HCT116 (cell line): ENCODE data around the gene NTMT2. TPM values are rescaled to one million over a fixed set of nuclear protein-coding genes. Genes with fewer than 3 reads are reported as not detected.

Experiments used
- ATAC-seq: fragments of 200-7000 bp; cut with Tn5 transposase; 2 replicates; pipeline ENCODE4 v1.9.1; 2020; ENCODE audit warnings: mild to moderate bottlenecking, moderate library complexity
- BruUV-seq: library from RNA; stranded (reverse); fragments of 400-500 nt; replicated peaks from 2 replicates; lab custom pipeline; 2021; lab: Mats Ljungman, UMichigan
- CTCF ChIA-PET: fragments of 300-600 bp; sonication (Branson Sonifier 250); formaldehyde crosslinking; loops from one replicate; lab custom pipeline; 2021; ENCODE audit warnings: antibody characterized with exemption; lab: Charles Lee
- POLR2A ChIA-PET: fragments of 300-600, 350-600 bp; sonication (Branson Sonifier 250); formaldehyde crosslinking; loops from one replicate; lab custom pipeline; 2021; ENCODE audit warnings: antibody characterized with exemption; lab: Charles Lee
- RAD21 ChIA-PET, 2 experiments: fragments of 300-600 bp; sonication (Branson Sonifier 250); formaldehyde crosslinking; loops; one replicate each; lab custom pipeline; 2023; ENCODE audit warnings: low total read pairs in 2 of 2; ENCODE audit not compliant: uncharacterized antibody in 2 of 2, unreplicated experiment in 2 of 2, low non-redundant PET in 1 of 2; lab: Charles Lee
- DNase-seq: peaks from one replicate; pipeline ENCODE4 v3.0.0-alpha.2; 2010; ENCODE audit warnings: low read depth, low spot score
- H2AFZ ChIP-seq: fragments of 200-600 bp; shearing (Covaris generic), sonication (generic); 2 replicates; pipeline ENCODE4 v1.6.1; 2017; ENCODE audit warnings: low read depth, mixed run types, mixed read lengths, antibody characterized with exemption, low read length; ENCODE audit not compliant: poor library complexity, severe bottlenecking
- H3K27ac ChIP-seq: 2 replicates; pipeline ENCODE4 v1.5.1; 2012; ENCODE audit warnings: low read depth, low read length
- H3K27me3 ChIP-seq: fragments of 200-600 bp; sonication (generic); 2 replicates; pipeline ENCODE4 v1.6.1; 2016; ENCODE audit warnings: mixed run types, low read length, mixed read lengths; ENCODE audit not compliant: insufficient read depth
- H3K36me3 ChIP-seq, 2 experiments: fragments of 200-500 bp in 1 of 2; fragments of 200-600 bp in 1 of 2; sonication (Bioruptor generic) in 1 of 2; sonication (generic) in 1 of 2; 2 replicates each; pipeline versions ENCODE4 v1.5.1 to v1.6.1; 2014 to 2016; ENCODE audit warnings: low read length in 2 of 2, inconsistent platforms in 1 of 2, mixed read lengths in 1 of 2, mixed run types in 1 of 2; ENCODE audit not compliant: insufficient read depth in 2 of 2, control insufficient read depth in 1 of 2
- H3K4me1 ChIP-seq, 2 experiments: fragments of 200-600 bp in 1 of 2; sonication (generic) in 1 of 2; 2 replicates each; pipeline versions ENCODE4 v1.5.1 to v1.6.1; 2012 to 2017; ENCODE audit warnings: low read length in 2 of 2, inconsistent platforms in 1 of 2, mild to moderate bottlenecking in 1 of 2, mixed read lengths in 1 of 2, mixed run types in 1 of 2, moderate library complexity in 1 of 2; ENCODE audit not compliant: insufficient read depth in 2 of 2, control insufficient read depth in 1 of 2
- H3K4me2 ChIP-seq: fragments of 200-600 bp; sonication (generic); 2 replicates; pipeline ENCODE4 v1.6.1; 2017; ENCODE audit warnings: mixed run types, low read length, mixed read lengths
- H3K4me3 ChIP-seq, 2 experiments: fragments of 200-600 bp in 1 of 2; sonication (generic) in 1 of 2; replicated peaks in 1 of 2; 2 replicates each; pipeline ENCODE4 v1.5.1; 2011 to 2016; ENCODE audit warnings: low read length in 2 of 2, control low read depth in 1 of 2, low read depth in 1 of 2, mild to moderate bottlenecking in 1 of 2, mixed read lengths in 1 of 2, mixed run types in 1 of 2
- H3K79me2 ChIP-seq: fragments of 200-600 bp; sonication (generic); 2 replicates; pipeline ENCODE4 v1.6.1; 2017; ENCODE audit warnings: mild to moderate bottlenecking, mixed run types, low read length, moderate library complexity, mixed read lengths; ENCODE audit not compliant: insufficient read depth
- H3K9ac ChIP-seq: fragments of 200-600 bp; sonication (generic); 2 replicates; pipeline ENCODE4 v1.6.1; 2016; ENCODE audit warnings: low read length, mixed read lengths
- H3K9me2 ChIP-seq: fragments of 200-600 bp; sonication (generic), shearing (Covaris generic); 2 replicates; pipeline ENCODE4 v1.6.1; 2017; ENCODE audit warnings: mixed run types, mild to moderate bottlenecking, moderate library complexity; ENCODE audit not compliant: insufficient read depth
- H3K9me3 ChIP-seq, 2 experiments: fragments of 200-500 bp in 1 of 2; fragments of 200-600 bp in 1 of 2; sonication (Bioruptor generic) in 1 of 2; sonication (generic) in 1 of 2; 2 replicates each; pipeline ENCODE4 v1.6.1; 2014 to 2017; ENCODE audit warnings: low read length in 2 of 2, mixed read lengths in 2 of 2, inconsistent platforms in 1 of 2, low read depth in 1 of 2, mild to moderate bottlenecking in 1 of 2, mixed run types in 1 of 2, moderate library complexity in 1 of 2; ENCODE audit not compliant: control insufficient read depth in 1 of 2, insufficient read depth in 1 of 2
- H4K20me1 ChIP-seq: fragments of 200-600 bp; sonication (generic), shearing (Covaris generic); 2 replicates; pipeline ENCODE4 v1.6.1; 2017; ENCODE audit warnings: mixed run types, mild to moderate bottlenecking, moderate library complexity; ENCODE audit not compliant: insufficient read depth
- CBX3 ChIP-seq: IDR thresholded peaks from 2 replicates; pipeline ENCODE4 v1.6.1; 2012; ENCODE audit warnings: low read depth
- CEBPB ChIP-seq: IDR thresholded peaks from 2 replicates; pipeline ENCODE4 v1.6.1; 2012; ENCODE audit warnings: low read depth
- EGR1 ChIP-seq: IDR thresholded peaks from 2 replicates; pipeline ENCODE4 v1.6.1; 2012; ENCODE audit warnings: low read depth
- ELF1 ChIP-seq: IDR thresholded peaks from 2 replicates; pipeline ENCODE4 v1.6.1; 2012; ENCODE audit warnings: low read depth, borderline replicate concordance
- EZH2 ChIP-seq: fragments of 200-600 bp; sonication (generic); IDR thresholded peaks from 2 replicates; pipeline ENCODE4 v1.6.1; 2017; ENCODE audit warnings: antibody characterized with exemption, mixed run types
- EZH2phosphoT487 ChIP-seq: fragments of 200-600 bp; IDR thresholded peaks from 2 replicates; pipeline ENCODE4 v1.6.1; 2018; ENCODE audit warnings: antibody characterized with exemption, borderline replicate concordance
- FOSL1 ChIP-seq: IDR thresholded peaks from 2 replicates; pipeline ENCODE4 v1.6.1; 2012; ENCODE audit warnings: low read depth
- JUND ChIP-seq: IDR thresholded peaks from 2 replicates; pipeline ENCODE4 v1.6.1; 2012
- POLR2A ChIP-seq: IDR thresholded peaks from 2 replicates; pipeline ENCODE4 v1.7.0; 2011; ENCODE audit warnings: borderline replicate concordance; ENCODE audit not compliant: insufficient read depth, insufficient read length; ENCODE audit errors: extremely low read depth
- RAD21 ChIP-seq: IDR thresholded peaks from 2 replicates; pipeline ENCODE4 v1.6.1; 2012; ENCODE audit warnings: low read depth, mild to moderate bottlenecking
- REST ChIP-seq: IDR thresholded peaks from 2 replicates; pipeline ENCODE4 v1.6.1; 2012; ENCODE audit warnings: low read depth
- SIN3A ChIP-seq: IDR thresholded peaks from 2 replicates; pipeline ENCODE4 v1.6.1; 2012; ENCODE audit warnings: low read depth
- SP1 ChIP-seq: IDR thresholded peaks from 2 replicates; pipeline ENCODE4 v1.6.1; 2012; ENCODE audit warnings: low read depth
- TCF7L2 ChIP-seq: IDR thresholded peaks from 2 replicates; pipeline ENCODE4 v1.7.0; 2011; ENCODE audit warnings: borderline replicate concordance, inconsistent platforms; ENCODE audit not compliant: insufficient read depth, insufficient read length; ENCODE audit errors: extremely low read depth
- YY1 ChIP-seq: IDR thresholded peaks from 2 replicates; pipeline ENCODE4 v1.6.1; 2011; ENCODE audit warnings: low read length, low read depth, moderate library complexity, mild to moderate bottlenecking; ENCODE audit not compliant: insufficient replicate concordance; ENCODE audit errors: extremely low read depth
- ZFX ChIP-seq: fragments of 450-650 bp; IDR thresholded peaks from 2 replicates; pipeline ENCODE4 v1.6.1; 2017
- ZNF274 ChIP-seq: fragments of 200-500 bp; sonication (Bioruptor generic); IDR thresholded peaks from 2 replicates; pipeline ENCODE4 v1.6.1; 2014; ENCODE audit warnings: mild to moderate bottlenecking, low read depth, low read length, inconsistent platforms
- intact Hi-C: fragments of 100-400 bp; cut with micrococcal nuclease; formaldehyde crosslinking; loops from 2 replicates; pipeline ENCODE4 v1.10.0; 2022
- total RNA-seq: library from RNA; stranded (reverse); gene quantifications from one replicate; pipeline ENCODE4 v1.2.1, GENCODE V29; 2021; ENCODE audit not compliant: unreplicated experiment
- TF ChIP-seq, protein P1 (sequence below), 3 experiments: fragments of 200-600 bp in 1 of 3; sonication (generic) in 1 of 3; IDR thresholded peaks in 2 of 3; conservative IDR thresholded peaks in 1 of 3; 2 replicates each; pipeline ENCODE4 v1.5.1; 2012 to 2017; ENCODE audit warnings: low read depth in 2 of 3, low read length in 2 of 3, antibody characterized with exemption in 1 of 3, borderline replicate concordance in 1 of 3, control low read depth in 1 of 3, mild to moderate bottlenecking in 1 of 3, mixed read lengths in 1 of 3, mixed run types in 1 of 3, moderate library complexity in 1 of 3; ENCODE audit not compliant: insufficient read depth in 1 of 3
- TF ChIP-seq, protein P2 (sequence below): IDR thresholded peaks from 2 replicates; pipeline ENCODE4 v1.6.1; 2011; ENCODE audit warnings: mild to moderate bottlenecking, low read length, moderate library complexity; ENCODE audit not compliant: insufficient replicate concordance; ENCODE audit errors: extremely low read depth
- TF ChIP-seq, protein P3 (sequence below): IDR thresholded peaks from 2 replicates; pipeline ENCODE4 v1.6.1; 2012

Gene NTMT2
- total RNA-seq, 1 experiment from 2014 or later: not detected

DNA sequence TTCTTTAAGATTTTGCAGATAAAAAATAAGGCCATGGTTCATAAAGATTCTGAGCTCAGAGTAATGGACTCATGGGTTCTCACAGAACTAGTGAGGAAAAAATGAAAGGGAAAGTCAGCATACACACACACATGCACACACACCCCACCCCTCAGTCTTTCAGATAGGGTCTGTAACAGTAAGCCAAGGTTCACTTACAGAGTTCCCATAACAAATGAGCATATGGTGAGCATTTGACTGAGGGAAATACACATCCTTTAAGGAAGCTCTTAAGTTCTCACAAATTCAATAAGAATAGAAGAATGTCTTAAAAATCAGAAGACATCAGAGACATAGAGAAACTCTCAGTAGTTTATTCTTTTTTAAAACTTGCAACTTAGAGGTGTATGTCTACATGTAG is 57.9 kb downstream of the NTMT2 start:
- H3K4me3 ChIP-seq: no peak overlapping the region
- no peak overlapping the region for H2AFZ ChIP-seq
- intact Hi-C loops: no loop called here
- BruUV-seq: no TSS peak
- DNase-seq (no peak), ATAC-seq (no peak)
- H3K9ac ChIP-seq: no peak overlapping the region
- no peaks in the 10 kb centered on the region for H3K79me2 ChIP-seq
- H3K27ac ChIP-seq: no peak overlapping the region
- ChIA-PET CTCF (no interaction called here), POLR2A (no interaction called here), RAD21 (no interaction called here)
- H3K4me2 ChIP-seq: no peak overlapping the region
- H3K36me3 ChIP-seq: no peaks in the 10 kb centered on the region
- no peaks in the 10 kb centered on the region for H4K20me1 ChIP-seq
- H3K27me3 ChIP-seq: no peaks in the 10 kb centered on the region
- H3K9me3 ChIP-seq: no peaks in the 10 kb centered on the region
- H3K4me1 ChIP-seq: no peaks in the 10 kb centered on the region
- H3K9me2 ChIP-seq: no peaks in the 10 kb centered on the region
- TF ChIP-seq CBX3 (no peak), TCF7L2 (no peak), ELF1 (no peak), ZFX (no peak), EGR1 (no peak), EZH2 (no peak), SP1 (no peak), JUND (no peak), FOSL1 (no peak), ZNF274 (no peak), YY1 (no peak), REST (no peak), EZH2phosphoT487 (no peak), RAD21 (no peak), SIN3A (no peak), CEBPB (no peak), POLR2A (no peak)
- TF ChIP-seq, protein P1, sequence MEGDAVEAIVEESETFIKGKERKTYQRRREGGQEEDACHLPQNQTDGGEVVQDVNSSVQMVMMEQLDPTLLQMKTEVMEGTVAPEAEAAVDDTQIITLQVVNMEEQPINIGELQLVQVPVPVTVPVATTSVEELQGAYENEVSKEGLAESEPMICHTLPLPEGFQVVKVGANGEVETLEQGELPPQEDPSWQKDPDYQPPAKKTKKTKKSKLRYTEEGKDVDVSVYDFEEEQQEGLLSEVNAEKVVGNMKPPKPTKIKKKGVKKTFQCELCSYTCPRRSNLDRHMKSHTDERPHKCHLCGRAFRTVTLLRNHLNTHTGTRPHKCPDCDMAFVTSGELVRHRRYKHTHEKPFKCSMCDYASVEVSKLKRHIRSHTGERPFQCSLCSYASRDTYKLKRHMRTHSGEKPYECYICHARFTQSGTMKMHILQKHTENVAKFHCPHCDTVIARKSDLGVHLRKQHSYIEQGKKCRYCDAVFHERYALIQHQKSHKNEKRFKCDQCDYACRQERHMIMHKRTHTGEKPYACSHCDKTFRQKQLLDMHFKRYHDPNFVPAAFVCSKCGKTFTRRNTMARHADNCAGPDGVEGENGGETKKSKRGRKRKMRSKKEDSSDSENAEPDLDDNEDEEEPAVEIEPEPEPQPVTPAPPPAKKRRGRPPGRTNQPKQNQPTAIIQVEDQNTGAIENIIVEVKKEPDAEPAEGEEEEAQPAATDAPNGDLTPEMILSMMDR (IDR thresholded peaks at IDR 0.05 in 2 of 3, conservative IDR thresholded peaks at IDR 0.05 in 1 of 3; ENCODE audit: borderline replicate concordance in 1 of 3, insufficient read depth in 1 of 3, low read depth in 2 of 3, low read length in 2 of 3): no peak
- TF ChIP-seq, protein P2, sequence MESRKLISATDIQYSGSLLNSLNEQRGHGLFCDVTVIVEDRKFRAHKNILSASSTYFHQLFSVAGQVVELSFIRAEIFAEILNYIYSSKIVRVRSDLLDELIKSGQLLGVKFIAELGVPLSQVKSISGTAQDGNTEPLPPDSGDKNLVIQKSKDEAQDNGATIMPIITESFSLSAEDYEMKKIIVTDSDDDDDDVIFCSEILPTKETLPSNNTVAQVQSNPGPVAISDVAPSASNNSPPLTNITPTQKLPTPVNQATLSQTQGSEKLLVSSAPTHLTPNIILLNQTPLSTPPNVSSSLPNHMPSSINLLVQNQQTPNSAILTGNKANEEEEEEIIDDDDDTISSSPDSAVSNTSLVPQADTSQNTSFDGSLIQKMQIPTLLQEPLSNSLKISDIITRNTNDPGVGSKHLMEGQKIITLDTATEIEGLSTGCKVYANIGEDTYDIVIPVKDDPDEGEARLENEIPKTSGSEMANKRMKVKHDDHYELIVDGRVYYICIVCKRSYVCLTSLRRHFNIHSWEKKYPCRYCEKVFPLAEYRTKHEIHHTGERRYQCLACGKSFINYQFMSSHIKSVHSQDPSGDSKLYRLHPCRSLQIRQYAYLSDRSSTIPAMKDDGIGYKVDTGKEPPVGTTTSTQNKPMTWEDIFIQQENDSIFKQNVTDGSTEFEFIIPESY: no peak
- TF ChIP-seq, protein P3, sequence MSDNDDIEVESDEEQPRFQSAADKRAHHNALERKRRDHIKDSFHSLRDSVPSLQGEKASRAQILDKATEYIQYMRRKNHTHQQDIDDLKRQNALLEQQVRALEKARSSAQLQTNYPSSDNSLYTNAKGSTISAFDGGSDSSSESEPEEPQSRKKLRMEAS: no peak
- TF ChIP-seq, all 23 proteins: peak for 0
